Activated CD4-positive, alpha-beta T cell treated with anti-CD3 and anti-CD28 coated beads, Interleukin-2, Interleukin-6, amounts not matched to agents 100 ng/mL and 50 ng/mL, durations not matched to agents 16 hours and 8 hours (primary cell): ENCODE data around the gene TSPY8.
"Not testable (repeated sequence)": the region's sequence is repeated elsewhere in the genome, so short reads cannot be mapped to it uniquely, and the experiment has no call there.

Experiments
- DNase-seq: peaks from one replicate; pipeline ENCODE4 v3.0.0-alpha.2; 2020

The TSPY8 gene

GRCh38 chrY:9357497-9357896, at the start of gene TSPY8:
TSPY8 (plus strand) TSS chrY:9357797; CDS start chrY:9357843, 46 bp downstream.
- not testable (repeated sequence) for DNase-seq

- DNase-seq: no peak
Observed at GRCh38 chrY:9320996-9321395, 36.6 kb upstream of the TSPY8 start.

- not testable (repeated sequence) for DNase-seq
Observed at GRCh38 chrY:9337164-9337563, 20.4 kb upstream of the TSPY8 start, which contains the start of gene TSPY4. TSPY4 (plus strand) TSS chrY:9337464; CDS start chrY:9337510, 46 bp downstream.

GRCh38 chrY:9396527-9396926, 38.9 kb downstream of the TSPY8 start:
- not testable (repeated sequence) for DNase-seq

GRCh38 chrY:9398121-9398520, 40.5 kb downstream of the TSPY8 start, which contains the start of gene TSPY3:
TSPY3 (plus strand) TSS chrY:9398421; CDS start chrY:9398467, 46 bp downstream.
- not testable (repeated sequence) for DNase-seq
